Body of pancreas (tissue), 4 donors: ENCODE results near the gene GUCA2A.

Source experiments
- CTCF ChIP-seq, 7 experiments: fragments of 450-650 bp in 4 of 7; fragments of 200-600 bp in 3 of 7; sonication (generic) in 3 of 7; IDR thresholded peaks; one replicate each; pipeline ENCODE4 v1.5.1; 2016 to 2019; ENCODE audit warnings: antibody characterized with exemption in 7 of 7
- POLR2A ChIP-seq, 3 donors: fragments of 450-650 bp; IDR thresholded peaks; one replicate each; pipeline ENCODE4 v1.6.1; 2016; ENCODE audit warnings: antibody characterized with exemption in 3 of 3, mild to moderate bottlenecking in 2 of 3

GRCh38 chr1:42210421-42211133 lies 46.0 kb upstream of the GUCA2A start:
- no peak for TF ChIP-seq POLR2A (IDR thresholded peaks at IDR 0.05)
- TF ChIP-seq CTCF (IDR thresholded peaks at IDR 0.05): no peak
